NCI-H446 treated with DMSO at 0.1 percent for 48 hours (cell line): ENCODE measurements around the gene ACAT2.
"Not testable (repeated sequence)": the region's sequence is repeated elsewhere in the genome, so short reads cannot be mapped to it uniquely, and the experiment has no call there.

Experiments used
- DNase-seq: peaks from one replicate; lab custom pipeline; 2025; lab: John Stamatoyannopoulos, UW

Gene ACAT2

DNA sequence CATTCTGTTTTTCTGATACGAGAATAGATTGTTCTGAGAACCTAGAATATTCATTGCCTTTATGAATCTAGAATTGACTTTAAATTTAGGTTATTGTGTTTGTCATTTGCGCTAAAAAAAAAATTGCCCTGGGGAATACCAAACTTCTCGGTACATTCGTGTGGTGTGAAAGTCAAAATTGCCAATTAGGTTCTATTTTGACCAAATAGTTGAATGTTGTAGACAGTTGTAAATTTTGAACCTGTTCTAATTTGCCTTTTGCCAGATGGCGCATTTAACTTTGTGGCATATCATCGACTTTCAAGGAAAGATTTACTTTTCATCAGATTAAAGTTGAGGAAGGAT is 31.5 kb upstream of the ACAT2 start:
- DNase-seq = no peak

DNA sequence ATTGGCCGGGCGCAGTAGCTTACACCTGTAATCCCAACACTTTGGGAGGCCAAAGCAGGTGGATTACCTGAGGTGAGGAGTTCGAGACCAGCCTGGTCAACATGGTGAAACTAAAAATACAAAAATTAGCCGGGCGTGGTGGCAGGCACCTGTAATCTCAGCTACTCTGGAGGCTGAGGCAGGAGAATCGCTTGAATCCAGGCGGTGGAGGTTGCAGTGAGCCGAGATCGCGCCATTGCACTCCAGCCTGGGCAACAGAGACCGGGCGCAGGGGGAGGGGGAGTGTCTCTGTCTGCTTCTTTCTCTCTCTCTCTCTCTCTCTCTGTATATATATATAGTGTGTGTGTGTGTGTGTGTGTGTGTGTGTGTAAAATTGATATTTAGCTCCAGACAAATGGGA is 29.3 kb upstream of the ACAT2 start:
- DNase-seq = not testable (repeated sequence)

DNA sequence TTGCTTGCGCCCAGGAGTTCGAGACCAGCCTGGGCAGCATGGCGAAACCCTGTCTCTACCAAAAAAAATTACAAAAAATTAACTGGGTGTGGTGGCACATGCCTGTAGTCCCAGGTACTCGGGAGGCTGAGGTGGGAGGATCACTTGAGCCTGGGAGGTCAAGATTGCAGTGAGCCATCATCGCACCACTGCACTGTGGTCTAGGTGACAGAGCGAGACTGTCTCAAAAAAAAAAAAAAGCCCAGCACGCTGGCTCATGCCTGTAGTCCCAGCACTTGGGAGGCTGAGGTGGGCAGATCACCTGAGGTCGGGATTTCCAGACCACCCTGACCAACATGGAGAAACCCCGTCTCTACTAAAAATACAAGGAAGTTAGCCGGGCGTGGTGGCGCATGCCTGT is 28.4 kb upstream of the ACAT2 start:
- DNase-seq = not testable (repeated sequence)

DNA sequence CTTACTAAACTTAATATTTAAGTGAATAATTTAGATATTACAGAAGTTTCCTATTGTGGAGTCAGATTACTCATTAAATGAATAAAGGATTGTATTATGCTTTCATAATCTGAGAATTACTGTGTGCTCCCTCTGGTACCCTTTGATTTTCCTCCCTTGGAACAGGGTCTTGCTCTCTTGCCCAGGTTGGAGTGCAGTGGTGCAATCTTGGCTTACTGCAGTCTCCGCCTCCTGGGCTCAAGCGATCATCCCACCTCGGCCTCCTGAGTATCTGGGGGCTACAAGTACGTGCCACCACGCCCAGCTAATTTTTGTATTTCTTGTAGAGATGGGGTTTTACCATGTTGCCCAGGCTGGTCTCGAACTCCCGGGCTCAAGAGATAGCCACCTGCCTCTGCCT is 24.9 kb upstream of the ACAT2 start:
- no peak for DNase-seq

DNA sequence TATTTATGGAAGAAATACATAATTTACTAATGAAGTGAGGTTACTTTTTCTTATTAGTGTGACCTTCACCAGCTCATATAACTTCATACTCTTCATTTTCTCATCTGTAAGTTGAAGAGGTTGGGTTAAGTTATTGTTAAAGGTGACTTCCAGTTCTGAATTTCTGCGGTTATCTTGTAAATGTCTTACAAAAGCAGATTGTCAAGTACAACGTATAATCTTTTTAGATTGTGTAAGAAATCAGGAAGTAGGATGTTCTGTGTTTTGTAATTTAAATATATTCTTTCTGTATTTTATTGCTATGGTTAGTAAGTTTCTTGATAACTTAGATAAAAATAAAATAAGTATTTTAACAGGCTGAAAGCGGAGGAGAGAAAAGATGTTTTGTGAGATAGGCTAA is 22.5 kb upstream of the ACAT2 start:
- DNase-seq = no peak

DNA sequence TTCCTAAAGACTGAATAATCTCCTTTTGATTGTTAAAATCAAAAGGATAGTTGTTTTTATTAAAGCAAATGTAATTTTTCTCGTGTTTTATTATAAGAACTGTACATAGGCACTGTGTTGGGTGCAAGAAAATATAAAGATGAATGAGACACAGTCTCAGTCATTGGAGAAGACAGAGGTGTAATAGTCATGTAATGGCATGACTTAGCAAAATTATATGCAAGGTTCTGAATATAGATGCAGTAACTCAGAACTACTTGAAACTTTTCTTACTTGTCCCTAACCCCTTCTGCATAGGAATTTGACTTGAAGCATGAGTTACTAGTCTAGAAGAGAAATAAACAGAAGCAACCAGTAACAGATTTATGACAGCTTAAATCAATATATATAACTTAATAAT is 19.7 kb upstream of the ACAT2 start:
- no peak for DNase-seq

DNA sequence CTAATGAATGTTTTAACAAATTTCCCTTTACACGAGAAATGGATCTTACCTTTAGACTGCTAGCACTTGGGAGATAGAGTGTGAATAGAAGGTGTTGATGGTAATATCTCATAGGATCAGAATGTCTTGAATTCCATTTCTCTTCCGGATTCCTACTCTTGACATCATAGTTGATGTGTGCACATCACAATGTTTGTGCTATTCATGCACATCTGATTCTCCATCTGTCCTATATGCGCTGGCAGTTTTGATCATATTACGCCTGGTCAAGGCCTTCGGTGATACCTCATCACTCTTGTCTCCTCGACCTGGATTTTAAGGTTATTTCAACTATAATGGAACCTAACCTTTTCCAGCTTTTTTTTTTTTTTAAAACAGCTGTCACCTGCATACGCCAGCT is 16.8 kb upstream of the ACAT2 start:
- no peak for DNase-seq

DNA sequence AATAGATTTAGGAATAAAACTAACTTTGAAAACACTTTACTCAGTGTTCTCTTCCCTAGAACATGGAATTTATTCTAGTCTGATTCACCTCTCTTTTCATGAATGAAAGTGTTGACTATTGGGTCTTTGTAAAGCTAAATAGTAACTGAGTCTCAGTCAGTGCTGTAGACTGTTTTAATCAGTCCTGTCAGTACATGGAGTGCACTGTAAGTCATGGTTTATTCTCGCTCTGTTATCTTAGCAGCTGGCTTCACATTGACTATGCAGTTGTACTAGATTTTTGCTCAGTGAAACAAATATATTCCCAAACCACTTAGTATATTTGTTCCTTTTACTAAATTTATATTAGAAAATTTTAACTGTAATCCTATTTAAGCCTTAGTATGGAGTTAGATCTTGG is 15.1 kb upstream of the ACAT2 start:
- DNase-seq = no peak

DNA sequence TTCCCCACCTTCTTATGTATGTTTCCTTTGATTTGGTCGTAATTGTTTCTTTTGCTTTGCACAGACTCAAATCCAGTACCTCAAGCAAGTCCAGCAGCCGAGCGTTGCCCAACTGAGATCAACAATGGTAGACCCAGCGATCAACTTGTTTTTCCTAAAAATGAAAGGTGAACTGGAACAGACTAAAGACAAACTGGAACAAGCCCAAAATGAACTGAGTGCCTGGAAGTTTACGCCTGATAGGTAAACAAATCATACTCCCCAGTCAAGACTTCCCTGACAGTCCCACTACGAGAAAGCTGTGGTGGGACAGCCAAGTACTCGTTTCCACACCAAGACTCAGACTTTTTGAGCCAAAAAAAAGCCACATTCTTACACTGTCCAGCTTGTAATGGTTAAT is 13.7 kb upstream of the ACAT2 start:
- DNase-seq = not testable (repeated sequence)

DNA sequence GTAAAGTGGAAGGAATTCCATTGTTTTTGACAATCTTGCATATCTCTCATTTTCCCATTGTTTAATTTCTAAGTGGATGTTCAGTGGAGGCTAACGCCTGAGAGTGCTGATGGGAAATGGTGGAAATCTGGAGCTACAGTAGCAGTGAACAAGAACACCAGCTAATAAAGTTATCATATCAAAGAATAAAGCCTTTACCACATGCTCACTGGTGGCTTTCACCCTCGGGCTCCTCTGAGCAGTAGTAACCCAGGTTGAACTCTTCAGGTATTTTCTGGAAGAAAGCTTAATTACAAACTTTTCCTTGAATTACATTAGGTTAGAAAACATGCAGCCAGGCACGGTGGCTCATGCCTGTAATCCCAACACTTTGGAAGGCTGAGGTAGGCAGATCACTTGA is 10.4 kb upstream of the ACAT2 start:
- no peak for DNase-seq

DNA sequence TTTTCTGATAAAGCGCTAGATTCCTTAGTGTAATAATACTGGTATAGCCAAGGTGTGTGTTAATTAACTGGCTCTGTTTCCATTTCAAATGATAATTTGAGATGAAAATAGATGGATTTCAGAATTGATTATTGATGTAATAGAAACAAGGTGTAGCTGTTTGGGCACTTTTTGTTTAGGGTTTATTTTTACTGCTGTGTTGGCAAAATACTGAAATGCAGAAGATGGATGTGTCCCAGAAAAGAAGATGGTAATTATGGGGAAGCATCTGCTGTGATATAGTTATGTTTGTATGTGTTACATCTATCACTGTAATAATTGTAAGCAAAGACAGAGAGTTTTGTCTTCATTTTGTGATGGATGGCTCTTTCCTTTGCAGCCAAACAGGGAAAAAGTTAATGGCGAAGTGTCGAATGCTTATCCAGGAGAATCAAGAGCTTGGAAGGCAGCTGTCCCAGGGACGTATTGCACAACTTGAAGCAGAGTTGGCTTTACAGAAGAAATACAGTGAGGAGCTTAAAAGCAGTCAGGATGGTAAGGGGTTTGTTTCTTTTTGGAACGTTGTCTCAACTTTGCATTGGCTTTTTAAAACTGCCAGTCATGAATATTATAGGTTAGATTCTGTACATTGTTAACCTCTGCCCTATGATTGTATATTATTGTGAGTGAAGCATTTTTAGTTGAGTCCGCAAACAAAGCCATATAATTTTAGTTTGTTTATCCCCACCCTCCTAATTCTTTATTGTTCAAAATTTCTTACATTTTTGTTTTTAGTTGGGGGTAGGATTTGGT is 8.6 kb upstream of the ACAT2 start:
- DNase-seq = no peak

DNA sequence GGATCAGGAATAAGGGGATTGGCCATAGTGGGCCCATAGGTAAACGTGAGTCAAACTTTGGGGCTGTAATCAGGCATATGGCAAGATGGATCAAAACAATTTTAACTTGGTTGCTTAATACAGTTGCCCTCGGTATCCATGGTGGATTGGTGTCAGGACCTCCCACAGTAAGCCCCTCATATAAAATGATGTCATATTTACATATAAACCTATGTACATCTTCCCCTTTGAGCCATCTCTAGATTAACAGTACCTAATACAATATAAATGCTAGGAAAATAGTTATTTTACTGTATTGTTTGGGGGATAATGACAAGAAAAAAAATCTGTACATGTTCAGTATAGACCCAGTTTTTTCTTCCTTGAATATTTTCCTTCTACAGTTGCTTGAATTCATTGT is 7.4 kb upstream of the ACAT2 start:
- DNase-seq = no peak

DNA sequence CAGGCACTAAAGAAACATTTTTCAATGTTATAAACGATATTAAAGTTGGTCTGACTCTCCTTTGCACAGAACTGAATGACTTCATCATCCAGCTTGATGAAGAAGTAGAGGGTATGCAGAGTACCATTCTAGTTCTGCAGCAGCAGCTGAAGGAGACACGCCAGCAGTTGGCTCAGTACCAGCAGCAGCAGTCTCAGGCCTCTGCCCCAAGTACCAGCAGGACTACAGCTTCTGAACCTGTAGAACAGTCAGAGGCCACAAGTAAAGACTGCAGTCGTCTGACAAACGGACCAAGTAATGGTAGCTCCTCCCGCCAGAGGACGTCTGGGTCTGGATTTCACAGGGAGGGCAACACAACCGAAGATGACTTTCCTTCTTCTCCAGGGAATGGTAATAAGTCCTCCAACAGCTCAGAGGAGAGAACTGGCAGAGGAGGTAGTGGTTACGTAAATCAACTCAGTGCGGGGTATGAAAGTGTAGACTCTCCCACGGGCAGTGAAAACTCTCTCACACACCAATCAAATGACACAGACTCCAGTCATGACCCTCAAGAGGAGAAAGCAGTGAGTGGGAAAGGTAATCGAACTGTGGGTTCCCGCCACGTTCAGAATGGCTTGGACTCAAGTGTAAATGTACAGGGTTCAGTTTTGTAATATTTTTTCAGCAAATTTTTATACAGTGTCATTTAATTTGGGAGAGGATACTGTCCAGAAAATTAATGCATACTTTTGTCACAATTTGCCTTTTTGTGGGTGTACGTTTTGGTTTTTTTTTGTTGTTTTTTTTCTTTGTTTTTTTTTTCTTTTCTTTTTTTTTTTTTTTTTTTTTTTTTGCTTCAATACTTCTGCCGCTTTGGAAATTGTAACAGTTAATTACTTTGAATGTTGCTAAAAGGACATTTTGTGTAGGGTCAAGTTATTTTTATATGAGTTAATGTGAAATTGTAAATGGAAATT is 6.6 kb upstream of the ACAT2 start:
- no peak for DNase-seq

DNA sequence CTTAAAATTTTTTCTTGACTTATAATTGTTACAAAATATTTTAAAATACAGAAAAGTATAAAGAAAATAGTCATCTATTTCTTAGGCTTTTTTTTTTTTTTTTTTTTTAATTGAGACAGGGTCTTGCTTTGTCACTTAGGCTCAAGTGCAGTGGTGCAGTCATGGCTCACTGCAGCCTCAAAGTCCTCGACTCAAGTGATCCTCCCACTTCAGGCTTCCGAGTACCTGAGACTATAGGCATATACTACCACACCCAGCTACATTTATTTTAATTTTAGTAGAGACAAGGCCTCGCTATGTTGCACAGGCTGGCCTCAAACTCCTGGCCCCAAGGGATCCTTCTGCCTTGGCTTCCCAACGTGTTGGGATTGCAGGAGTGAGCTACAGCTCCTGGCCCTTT is 5.3 kb upstream of the ACAT2 start:
- DNase-seq = no peak

DNA sequence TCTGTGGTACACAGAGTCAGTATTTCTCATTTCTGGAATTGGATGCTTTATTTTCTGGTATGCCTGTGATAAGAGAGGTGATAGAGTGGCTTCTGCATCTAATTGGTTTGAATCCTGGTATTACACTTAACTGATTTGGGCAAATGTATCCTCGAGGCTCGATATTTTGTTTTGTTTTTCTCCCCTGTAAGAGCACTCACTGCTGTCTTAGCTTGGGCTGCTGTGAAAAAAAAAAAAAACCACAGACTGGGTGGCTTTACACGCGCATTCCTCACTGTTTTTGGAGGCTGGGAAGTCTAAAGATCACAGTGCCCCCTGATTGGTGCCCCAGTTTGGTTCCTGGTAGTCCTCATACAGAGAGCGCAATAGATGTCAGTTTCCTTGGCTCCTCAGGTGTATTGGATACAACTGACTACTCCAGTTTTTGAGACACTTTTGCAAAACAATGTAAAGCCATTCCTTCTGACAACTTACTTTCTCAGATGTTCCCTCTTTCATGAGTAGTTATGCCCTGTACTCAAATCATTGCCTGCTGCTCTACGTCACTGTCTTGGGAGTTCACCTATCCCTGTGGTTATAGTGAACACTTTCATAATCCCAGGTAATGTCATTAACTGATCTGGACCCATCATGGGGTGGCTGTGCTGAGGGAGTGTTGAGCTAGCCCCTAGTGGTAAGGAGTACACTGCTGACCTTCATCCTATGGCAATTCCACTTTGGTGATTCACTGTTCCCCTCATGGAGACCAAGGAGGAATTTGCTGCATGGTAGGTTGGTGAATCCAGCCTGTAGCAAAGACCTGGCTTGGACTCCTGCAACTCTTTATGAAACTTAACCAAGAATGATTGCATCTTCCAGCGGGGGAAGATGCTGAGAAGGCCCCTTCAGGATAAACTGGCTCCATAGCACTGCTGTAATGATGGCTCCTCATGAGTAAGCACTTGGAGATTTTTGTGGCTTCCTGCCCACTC is 3.5 kb upstream of the ACAT2 start:
- no peak for DNase-seq

DNA sequence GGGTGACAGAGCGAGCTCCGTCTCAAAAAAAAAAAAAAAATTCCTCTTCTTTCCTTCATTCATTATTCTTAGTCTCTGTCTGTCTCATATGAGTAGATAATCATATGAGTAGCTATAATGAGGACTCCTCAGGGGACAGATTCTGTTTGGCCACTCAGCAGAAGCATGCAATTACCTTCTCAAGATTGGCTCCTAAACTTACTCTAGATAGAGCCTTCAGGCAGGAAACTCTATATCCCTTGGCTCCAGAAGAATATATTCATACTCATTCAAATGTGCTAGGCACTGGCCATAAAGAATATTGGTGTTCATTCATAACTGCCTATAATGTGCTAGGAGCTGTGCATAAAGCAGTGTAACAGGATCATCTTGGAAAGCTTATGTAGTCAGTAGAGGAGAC is 2.2 kb upstream of the ACAT2 start:
- no peak for DNase-seq

DNA sequence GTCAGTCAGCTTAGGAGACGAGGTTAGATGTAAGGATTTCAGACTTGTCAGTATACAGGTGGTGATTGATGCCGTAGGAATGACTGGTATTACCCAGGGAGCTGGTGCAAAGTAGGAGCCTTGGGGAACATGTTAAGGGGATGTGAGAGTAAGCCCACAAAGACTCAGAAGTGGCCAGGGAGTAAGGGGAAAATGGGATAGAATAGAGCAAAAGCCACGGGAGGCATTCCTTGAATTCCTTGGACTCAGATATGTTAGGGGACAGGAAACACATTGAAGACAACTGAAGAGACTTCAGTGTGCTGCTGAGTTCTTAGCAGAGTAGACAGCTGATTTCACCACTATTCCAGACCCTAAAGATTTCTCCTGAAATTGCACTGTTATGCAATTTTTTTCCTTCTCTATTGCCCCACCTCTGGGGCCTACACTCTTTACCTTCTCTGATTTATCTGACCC is 1.2 kb upstream of the ACAT2 start:
- no peak for DNase-seq

DNA sequence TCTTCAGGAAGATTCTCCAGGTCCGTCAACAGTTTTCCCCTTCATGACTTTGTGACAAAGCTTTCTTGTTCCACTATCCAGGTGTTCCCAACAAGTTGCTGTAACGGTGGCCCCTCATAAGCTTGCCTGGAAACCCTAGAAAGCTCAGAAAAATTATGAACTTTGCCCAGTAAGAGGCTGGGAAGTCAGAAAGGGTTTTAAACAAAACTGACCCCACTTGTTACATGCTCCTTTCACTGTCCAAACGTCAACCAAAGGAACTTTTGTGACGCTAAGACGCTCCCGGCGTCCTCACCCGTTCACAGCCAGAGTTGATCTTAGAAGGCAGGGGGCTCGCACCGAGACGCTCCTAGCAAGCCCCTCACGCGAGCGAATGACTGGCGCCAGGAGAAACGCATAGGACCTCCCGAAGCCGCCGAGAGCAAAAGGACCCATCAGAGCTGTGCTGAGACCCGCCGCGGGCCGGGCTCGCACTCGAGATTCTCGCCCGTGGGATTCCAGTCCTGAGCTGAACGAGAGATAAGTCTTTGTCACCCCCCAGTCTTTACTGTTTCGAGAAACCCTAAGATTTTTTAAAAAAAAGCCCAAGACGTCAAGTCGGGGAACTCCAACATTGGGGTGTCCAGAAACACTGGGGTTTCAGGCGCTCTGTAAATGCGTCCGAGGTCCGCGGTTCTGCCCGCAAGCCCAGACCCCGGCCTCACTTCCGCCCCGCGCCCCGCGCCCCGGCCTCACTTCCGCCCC is 544 bp upstream of the ACAT2 start:
- DNase-seq = no peak

DNA sequence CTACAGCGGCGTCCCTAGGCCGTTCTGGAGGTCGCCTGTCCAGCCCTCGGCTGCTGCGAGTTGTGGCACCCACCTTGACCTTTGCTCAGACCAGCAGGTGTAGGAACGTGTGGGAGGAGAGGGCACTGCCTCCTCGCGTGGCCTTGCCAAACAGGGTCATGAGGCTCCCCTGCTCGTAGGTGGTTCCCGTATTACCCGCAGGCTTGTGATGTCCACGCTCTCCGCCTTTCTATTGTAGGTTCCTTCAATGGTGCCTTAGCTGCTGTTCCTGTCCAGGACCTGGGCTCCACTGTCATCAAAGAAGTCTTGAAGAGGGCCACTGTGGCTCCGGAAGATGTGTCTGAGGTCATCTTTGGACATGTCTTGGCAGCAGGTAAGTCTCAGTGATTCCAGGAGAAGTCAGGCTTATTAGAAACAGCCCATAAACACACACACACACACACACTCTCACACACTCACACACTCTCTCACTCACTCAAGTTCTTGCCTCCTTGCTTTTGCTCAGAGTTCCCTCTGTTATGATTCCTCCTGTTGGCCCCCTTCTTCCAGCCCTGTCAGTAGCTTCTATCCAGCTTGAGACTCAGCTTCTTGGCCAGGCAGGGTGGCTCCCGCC is 942 bp downstream of the ACAT2 start:
- no peak for DNase-seq

DNA sequence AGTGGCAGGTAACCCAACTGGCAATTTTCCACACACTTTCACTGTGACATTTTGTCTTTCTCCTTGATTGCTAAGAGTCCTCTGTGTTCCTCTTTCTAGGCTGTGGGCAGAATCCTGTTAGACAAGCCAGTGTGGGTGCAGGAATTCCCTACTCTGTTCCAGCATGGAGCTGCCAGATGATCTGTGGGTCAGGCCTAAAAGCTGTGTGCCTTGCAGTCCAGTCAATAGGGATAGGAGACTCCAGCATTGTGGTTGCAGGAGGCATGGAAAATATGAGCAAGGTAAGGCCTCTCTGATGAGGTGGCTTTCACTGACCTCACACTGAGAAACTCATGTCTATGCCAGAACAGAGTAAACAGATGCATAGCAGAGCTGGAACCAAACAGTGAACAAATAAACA is 5.1 kb downstream of the ACAT2 start:
- DNase-seq = no peak

DNA sequence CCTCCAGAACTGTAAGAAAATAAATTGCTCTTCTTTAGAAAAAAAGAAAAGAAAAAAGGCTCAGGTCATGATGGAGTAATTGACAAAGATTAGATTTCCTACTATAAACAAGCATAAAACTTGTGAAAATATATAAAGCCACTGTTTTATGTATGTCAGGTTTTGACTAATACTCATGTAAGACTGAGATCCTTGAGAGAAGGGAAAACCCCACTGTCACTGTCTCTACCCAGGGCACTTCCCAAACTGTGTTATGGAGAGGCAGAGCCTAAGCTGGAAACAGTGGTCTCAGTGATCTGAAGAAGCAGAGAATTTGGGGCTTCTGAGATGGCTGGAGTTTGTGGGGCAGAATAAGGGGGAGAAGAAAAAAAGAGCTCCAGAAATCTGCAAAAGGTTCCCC is 7.6 kb downstream of the ACAT2 start:
- DNase-seq = no peak
